Progenitor cell of endocrine pancreas (in vitro differentiated cells): Measurements from ENCODE around the gene GAS7. TPM values are rescaled to one million over a fixed set of nuclear protein-coding genes. Genes with fewer than 3 reads are reported as not detected.

Experiments used
- DNase-seq: peaks from one replicate; pipeline ENCODE4 v3.0.0; 2021; ENCODE audit warnings: low spot score; ENCODE audit not compliant: unreplicated experiment
- H3K27ac Mint-ChIP-seq: 2 replicates; pipeline ENCODE4 v1.8.0; 2021; ENCODE audit warnings: mild to moderate bottlenecking, moderate library complexity, mixed read lengths
- H3K27me3 Mint-ChIP-seq: 2 replicates; pipeline ENCODE4 v1.8.0; 2021; ENCODE audit warnings: mixed read lengths
- H3K36me3 Mint-ChIP-seq: 2 replicates; pipeline ENCODE4 v1.8.0; 2022; ENCODE audit warnings: mixed read lengths; ENCODE audit not compliant: insufficient read depth
- H3K4me1 Mint-ChIP-seq: 2 replicates; pipeline ENCODE4 v1.8.0; 2021; ENCODE audit warnings: low read depth, mixed read lengths
- H3K4me3 Mint-ChIP-seq: 2 replicates; pipeline ENCODE4 v1.8.0; 2021; ENCODE audit warnings: low read depth, mild to moderate bottlenecking, moderate library complexity, mixed read lengths
- H3K9me3 Mint-ChIP-seq: 2 replicates; pipeline ENCODE4 v1.8.0; 2021; ENCODE audit warnings: low read depth, mixed read lengths
- total RNA-seq: library from RNA; stranded (reverse); gene quantifications from 2 replicates; pipeline ENCODE4 v1.2.1, GENCODE V29; 2021
- TF ChIP-seq, protein P1 (sequence below): fragments of 200-600 bp; sonication (generic); IDR thresholded peaks from one replicate; pipeline ENCODE4 v1.5.0; 2021; ENCODE audit warnings: antibody characterized with exemption, mild to moderate bottlenecking; ENCODE audit not compliant: unreplicated experiment

Gene GAS7
- total RNA-seq, 1 donor from 2014 or later = 3.4 TPM

DNA sequence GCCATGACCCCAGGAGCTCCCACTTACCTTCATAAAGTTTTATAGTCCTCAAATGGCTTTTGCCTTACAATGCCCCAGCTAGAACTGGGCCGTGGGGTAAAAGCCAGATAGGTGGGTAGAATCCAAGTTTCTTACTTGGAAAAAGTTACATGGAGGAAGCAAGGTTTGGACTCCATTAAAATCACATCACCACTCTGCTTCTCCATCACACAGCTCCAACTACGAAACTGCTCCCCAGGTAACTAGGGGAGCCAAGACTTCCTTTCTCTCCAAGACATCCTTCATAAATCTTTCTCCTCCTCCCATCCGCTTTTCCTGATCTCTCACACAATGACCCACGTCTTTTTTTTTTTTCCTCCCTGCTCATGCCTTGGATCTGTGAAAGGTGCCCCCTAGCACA, 162.5 kb downstream of the GAS7 start:
- DNase-seq = no peak
- Mint-ChIP-seq H3K4me1 (peaks cover 5% of the 10 kb centered on the region), H3K36me3 (no peaks in the 10 kb centered on the region), H3K27me3 (peaks cover 8% of the 10 kb centered on the region), H3K27ac (no peak overlapping the region), H3K9me3 (no peaks in the 10 kb centered on the region), H3K4me3 (no peak overlapping the region)
- TF ChIP-seq, protein P1, sequence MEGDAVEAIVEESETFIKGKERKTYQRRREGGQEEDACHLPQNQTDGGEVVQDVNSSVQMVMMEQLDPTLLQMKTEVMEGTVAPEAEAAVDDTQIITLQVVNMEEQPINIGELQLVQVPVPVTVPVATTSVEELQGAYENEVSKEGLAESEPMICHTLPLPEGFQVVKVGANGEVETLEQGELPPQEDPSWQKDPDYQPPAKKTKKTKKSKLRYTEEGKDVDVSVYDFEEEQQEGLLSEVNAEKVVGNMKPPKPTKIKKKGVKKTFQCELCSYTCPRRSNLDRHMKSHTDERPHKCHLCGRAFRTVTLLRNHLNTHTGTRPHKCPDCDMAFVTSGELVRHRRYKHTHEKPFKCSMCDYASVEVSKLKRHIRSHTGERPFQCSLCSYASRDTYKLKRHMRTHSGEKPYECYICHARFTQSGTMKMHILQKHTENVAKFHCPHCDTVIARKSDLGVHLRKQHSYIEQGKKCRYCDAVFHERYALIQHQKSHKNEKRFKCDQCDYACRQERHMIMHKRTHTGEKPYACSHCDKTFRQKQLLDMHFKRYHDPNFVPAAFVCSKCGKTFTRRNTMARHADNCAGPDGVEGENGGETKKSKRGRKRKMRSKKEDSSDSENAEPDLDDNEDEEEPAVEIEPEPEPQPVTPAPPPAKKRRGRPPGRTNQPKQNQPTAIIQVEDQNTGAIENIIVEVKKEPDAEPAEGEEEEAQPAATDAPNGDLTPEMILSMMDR = no peak

DNA sequence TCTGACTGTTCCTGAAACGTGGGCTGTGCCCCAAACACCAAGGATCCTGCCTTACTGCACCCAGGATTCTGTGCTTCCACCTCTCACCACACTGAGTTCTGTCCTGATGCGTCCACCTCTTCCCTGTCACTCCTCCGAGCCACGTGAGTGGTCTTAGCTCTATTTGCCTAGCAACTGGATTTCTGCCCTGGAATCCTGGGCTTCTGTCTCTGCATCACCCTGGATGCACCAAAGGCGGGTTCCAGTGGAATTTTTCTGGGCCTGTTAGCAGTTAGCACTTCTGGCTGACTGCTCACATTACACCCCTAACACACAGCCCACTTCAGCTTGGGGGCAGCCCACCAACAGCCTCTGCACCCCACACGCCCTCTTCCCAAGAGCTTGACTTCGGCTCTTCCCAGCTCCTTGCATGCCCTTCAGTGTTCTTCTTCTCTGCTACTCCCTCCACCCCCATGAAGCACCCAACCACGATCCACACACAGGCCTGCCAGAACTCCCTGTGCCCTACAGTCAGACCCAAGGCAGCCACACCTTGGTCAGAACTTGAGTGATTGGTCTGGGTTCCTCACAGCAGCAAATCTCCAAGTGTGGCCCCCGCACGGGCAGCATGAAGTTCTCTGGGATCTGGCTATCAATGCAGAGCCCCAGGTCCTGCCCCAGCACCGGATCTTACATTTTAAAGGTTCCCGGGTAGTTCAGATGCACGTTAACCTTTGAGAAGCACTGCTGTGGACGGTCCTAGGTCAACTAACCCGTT, 163.5 kb downstream of the GAS7 start:
- Mint-ChIP-seq H3K9me3 (no peaks in the 10 kb centered on the region), H3K36me3 (no peaks in the 10 kb centered on the region), H3K27ac (no peak overlapping the region), H3K4me1 (peaks cover 5% of the 10 kb centered on the region), H3K27me3 (peaks cover 5% of the 10 kb centered on the region), H3K4me3 (no peak overlapping the region)
- TF ChIP-seq, protein P1 = no peak
- DNase-seq = no peak

DNA sequence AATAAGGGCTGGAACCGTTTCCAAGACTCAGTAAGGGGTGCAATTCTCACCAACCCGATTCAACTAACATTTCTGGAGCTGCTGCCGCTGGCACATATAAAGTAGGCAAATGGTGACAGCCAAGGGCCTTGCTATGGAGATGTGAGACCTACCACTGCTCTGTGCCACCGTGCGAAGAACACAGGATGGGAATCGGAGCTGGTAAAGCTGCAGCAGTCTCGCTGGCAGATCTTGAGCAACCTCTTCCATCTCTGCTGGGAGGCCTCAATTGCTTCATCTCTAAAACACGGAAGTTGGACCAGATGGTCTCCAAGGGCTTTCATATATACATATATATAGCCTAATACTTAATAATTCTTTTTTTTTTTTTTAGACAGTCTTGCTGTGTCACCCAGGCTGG, 164.4 kb downstream of the GAS7 start:
- peaks cover 7% of the 10 kb centered on the region for H3K4me1 Mint-ChIP-seq
- H3K27ac Mint-ChIP-seq = no peak overlapping the region
- H3K4me3 Mint-ChIP-seq = no peak overlapping the region
- TF ChIP-seq, protein P1 = no peak
- H3K9me3 Mint-ChIP-seq = no peaks in the 10 kb centered on the region
- no peaks in the 10 kb centered on the region for H3K36me3 Mint-ChIP-seq
- no peak for DNase-seq
- H3K27me3 Mint-ChIP-seq = peaks cover 3% of the 10 kb centered on the region

DNA sequence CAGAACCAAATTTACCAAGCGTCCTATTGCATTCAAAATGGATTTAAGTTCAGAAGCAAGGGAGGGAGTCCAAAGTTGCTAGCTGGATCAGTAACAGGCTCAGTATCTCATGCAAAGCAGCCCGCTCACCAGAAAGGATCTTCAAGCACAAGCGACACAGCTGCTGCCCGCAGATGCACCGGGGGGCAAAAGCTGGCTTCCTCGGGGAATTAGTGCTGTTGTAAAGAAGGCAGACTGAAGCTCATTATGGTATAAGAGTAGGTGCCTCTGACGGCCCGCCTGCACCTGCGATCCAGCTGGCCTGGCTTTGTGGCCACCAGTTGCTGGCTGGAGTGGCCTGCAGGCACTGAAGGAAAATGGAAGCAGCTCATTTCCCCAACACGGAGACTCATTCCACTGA, 165.0 kb downstream of the GAS7 start:
- no peaks in the 10 kb centered on the region for H3K9me3 Mint-ChIP-seq
- TF ChIP-seq, protein P1 = no peak
- H3K4me3 Mint-ChIP-seq = no peak overlapping the region
- H3K27me3 Mint-ChIP-seq = peaks cover 3% of the 10 kb centered on the region
- H3K4me1 Mint-ChIP-seq = peaks cover 12% of the 10 kb centered on the region
- no peak overlapping the region for H3K27ac Mint-ChIP-seq
- H3K36me3 Mint-ChIP-seq = no peaks in the 10 kb centered on the region
- no peak for DNase-seq

DNA sequence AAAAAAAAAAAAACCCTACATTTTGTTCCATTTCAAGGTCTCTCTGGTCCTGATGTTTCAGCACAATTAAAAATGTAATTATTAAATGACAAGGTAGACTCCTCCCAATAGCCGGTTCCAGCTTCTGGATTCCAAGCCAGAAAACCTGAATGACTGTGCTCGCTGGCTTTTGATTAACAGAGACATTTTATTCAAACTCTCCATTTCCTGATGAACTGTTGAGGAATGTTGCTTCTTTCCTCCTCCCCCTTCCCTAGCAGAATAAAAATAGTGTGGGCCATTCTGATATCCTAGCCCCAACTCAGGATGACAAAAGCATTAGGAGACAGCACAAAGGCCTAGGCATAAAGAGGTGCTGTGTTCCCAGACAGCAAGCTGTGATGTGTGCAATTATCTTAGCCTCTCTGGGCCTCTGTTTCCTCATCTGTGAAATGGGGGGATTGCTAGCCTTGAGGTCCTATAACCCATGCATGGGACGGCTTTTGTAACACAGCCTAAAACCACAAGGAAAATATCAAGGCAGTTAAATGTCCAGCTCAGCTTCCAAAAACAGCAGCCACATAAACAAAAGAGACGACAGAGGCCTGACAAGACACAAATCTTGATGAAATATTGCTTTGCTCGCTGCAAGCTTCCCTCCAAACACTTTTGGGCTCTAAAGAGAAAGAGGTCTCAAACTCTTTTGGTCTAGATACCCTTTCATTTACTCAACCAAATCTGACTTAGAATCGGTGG, 166.1 kb downstream of the GAS7 start:
- Mint-ChIP-seq H3K27me3 (peaks cover 3% of the 10 kb centered on the region), H3K9me3 (no peaks in the 10 kb centered on the region), H3K36me3 (no peaks in the 10 kb centered on the region), H3K4me3 (no peak overlapping the region), H3K4me1 (peaks cover 15% of the 10 kb centered on the region), H3K27ac (no peak overlapping the region)
- DNase-seq = no peak
- TF ChIP-seq, protein P1 = no peak
